ENCODE data around the gene SLC19A1. TPM values are rescaled to one million over a fixed set of nuclear protein-coding genes. Genes with fewer than 3 reads are reported as not detected.

Gene SLC19A1
- total RNA-seq, 2 donors from 2014 or later: 23.3 to 110 TPM

GRCh38 chr21:45497846-45498645 lies 44.2 kb downstream of the SLC19A1 start:
- H3K36me3 Mint-ChIP-seq: no peaks in the 10 kb centered on the region
- no peak overlapping the region for H3K27ac Mint-ChIP-seq

DNA sequence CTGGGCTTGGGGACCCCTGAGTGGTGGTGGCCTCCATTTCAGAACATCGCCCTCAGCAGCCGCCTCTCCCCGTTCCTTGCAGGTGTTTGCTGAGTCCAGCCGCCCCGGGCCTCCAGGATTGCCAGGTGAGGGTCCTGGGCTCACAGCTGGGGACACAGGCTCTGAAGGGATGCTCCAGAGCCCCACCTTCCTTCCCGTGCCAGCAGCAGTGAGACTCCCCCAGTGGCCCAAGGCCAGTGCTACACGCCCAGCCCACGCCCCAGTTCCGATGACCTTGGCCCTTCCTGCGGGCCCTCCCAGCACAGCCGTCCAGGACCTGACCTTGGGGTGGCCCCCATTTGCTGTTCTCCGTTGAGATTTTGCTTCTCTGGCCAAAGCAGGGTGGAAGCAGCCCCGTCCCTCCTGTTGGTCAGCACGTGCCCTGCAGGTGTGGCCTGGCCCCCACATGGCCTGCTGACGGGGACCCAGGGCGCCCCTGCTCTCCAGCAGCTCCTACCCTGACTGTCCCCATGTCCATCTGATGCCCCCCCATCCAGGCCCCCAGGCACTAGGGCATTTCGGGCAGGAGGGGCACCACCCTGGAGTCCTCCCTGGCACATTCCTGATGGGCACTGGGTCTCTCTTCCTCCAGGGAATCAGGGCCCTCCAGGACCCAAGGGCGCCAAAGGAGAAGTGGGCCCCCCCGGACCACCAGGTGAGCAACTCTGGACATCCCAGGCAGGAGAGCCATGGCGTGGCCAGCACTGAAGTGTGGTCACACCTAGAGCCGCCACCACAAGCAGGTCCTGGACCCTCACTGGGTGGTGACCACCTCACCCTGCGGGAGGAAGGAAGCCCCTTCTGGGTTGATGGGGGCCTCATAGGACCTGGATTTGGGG lies 45.0 kb downstream of the SLC19A1 start:
- Mint-ChIP-seq H3K4me1 (ENCODE audit: low read depth in 2 of 2) (peaks cover 8 to 10% of the 10 kb centered on the region in 2 donors), H3K36me3 (no peaks in the 10 kb centered on the region), H3K27ac (no peak overlapping the region), H3K4me3 (no peak overlapping the region), H3K9me3 (peaks cover 2% of the 10 kb centered on the region), H3K27me3 (no peaks in the 10 kb centered on the region)
- ATAC-seq: no peak
- DNase-seq (ENCODE audit: low spot score): peak; percentile 58

More at GRCh38 chr21:45497846-45498645, 44.2 kb downstream of the SLC19A1 start:
- peaks cover 8 to 10% of the 10 kb centered on the region in 2 donors for H3K4me1 Mint-ChIP-seq (ENCODE audit: low read depth in 2 of 2)
- ATAC-seq (no peak), DNase-seq (ENCODE audit: low spot score) (peak; percentile 59)
- no peak overlapping the region for H3K4me3 Mint-ChIP-seq
- H3K9me3 Mint-ChIP-seq: peaks cover 2% of the 10 kb centered on the region
- no peaks in the 10 kb centered on the region for H3K27me3 Mint-ChIP-seq

DNA sequence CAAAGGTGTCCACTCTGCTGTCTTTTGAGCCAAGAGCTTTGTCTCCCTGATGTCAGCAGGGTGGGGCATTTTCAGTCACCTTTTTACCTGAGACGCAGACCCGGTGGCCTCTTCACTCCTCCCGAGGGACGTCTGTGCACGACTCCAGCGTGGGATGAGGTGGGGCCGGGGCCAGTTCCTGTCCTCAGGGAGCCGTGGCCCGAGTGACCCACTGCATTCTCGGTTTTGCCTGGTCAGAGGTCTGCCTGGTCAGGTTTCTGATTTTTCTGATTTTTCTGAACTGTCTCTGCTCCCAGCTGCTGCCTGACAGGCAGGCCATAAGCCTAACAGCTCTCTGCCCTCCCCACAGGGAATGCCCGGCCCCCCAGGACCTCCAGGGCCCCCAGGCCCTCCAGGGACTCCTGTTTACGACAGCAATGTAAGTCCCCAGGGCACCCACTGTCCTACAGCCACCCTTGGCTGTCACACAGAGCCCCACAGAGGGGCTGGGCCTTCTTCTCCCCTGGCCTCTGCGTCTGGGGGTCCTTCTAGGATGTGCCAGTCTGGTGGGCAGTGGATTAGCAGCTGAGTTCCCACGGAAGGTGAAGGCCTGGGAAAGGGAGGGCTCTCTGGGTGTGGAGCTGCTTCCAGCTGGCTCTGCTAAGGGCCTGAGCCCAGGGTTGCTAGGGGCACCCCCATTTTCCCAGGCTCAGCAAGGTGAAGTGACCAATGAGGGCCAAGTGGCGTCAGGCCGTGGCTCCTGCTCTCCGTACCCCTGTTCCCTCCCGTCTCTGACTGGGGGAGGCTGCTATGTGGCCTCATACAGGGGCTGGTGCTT lies 45.9 kb downstream of the SLC19A1 start:
- Mint-ChIP-seq H3K36me3 (no peaks in the 10 kb centered on the region), H3K27ac (no peak overlapping the region), H3K9me3 (peaks cover 2% of the 10 kb centered on the region), H3K4me1 (ENCODE audit: low read depth in 2 of 2) (peaks cover 8 to 10% of the 10 kb centered on the region in 2 donors), H3K4me3 (no peak overlapping the region), H3K27me3 (no peaks in the 10 kb centered on the region)
- DNase-seq (ENCODE audit: low spot score) (peak; percentile 44), ATAC-seq (no peak)

- ATAC-seq: no peak
- no peaks in the 10 kb centered on the region for H3K36me3 Mint-ChIP-seq
- H3K4me3 Mint-ChIP-seq: no peak overlapping the region
- H3K27ac Mint-ChIP-seq: no peak overlapping the region
- peaks cover 2% of the 10 kb centered on the region for H3K9me3 Mint-ChIP-seq
- H3K4me1 Mint-ChIP-seq (ENCODE audit: low read depth in 2 of 2): peaks cover 7 to 9% of the 10 kb centered on the region in 2 donors
- DNase-seq (ENCODE audit: low spot score): peak; percentile 55
- H3K27me3 Mint-ChIP-seq: no peaks in the 10 kb centered on the region
These were observed 47.2 kb downstream of the SLC19A1 start for GRCh38 chr21:45494851-45495680.

DNA sequence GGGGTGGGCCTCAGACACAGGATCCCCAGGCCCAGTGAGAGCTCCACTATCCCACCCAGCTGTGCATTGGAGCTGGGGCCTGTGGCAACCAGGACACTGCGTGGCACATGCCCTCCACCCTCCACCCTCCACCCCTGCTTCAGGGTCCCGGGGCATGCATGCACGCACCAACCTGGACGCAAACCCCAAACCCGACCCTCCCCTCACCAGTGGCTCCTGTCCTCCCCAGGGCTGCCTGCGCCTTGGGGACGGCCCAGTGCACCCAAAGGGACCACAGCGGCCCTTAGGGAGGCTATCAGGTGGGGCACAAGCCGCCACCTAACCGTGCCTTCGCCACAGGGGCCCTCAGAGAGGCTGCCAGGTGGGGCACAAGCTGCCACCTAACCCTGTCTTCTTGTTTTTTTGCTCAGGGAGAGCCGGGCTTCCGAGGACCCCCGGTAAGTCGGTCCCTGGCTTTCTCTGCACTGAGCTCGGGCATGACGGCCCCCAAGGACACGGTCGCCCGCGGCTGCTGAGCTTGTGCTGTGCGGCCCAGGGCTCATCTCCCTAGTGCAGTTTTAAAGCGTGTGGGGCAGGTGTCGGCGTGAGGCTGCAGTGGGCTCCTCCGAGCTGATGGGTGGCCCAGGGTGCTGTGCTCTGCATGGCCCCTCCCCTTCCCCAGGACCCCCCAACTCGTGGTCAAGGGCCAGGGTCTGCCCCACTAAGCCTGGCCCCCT lies 47.9 kb downstream of the SLC19A1 start:
- DNase-seq (ENCODE audit: low spot score): no peak
- no peaks in the 10 kb centered on the region for H3K36me3 Mint-ChIP-seq
- no peaks in the 10 kb centered on the region for H3K9me3 Mint-ChIP-seq
- no peak overlapping the region for H3K27ac Mint-ChIP-seq
- no peak for ATAC-seq
- peaks cover 0 to 2% of the 10 kb centered on the region in 2 donors for H3K4me1 Mint-ChIP-seq (ENCODE audit: low read depth in 2 of 2)
- no peak overlapping the region for H3K4me3 Mint-ChIP-seq
- H3K27me3 Mint-ChIP-seq: no peaks in the 10 kb centered on the region

DNA sequence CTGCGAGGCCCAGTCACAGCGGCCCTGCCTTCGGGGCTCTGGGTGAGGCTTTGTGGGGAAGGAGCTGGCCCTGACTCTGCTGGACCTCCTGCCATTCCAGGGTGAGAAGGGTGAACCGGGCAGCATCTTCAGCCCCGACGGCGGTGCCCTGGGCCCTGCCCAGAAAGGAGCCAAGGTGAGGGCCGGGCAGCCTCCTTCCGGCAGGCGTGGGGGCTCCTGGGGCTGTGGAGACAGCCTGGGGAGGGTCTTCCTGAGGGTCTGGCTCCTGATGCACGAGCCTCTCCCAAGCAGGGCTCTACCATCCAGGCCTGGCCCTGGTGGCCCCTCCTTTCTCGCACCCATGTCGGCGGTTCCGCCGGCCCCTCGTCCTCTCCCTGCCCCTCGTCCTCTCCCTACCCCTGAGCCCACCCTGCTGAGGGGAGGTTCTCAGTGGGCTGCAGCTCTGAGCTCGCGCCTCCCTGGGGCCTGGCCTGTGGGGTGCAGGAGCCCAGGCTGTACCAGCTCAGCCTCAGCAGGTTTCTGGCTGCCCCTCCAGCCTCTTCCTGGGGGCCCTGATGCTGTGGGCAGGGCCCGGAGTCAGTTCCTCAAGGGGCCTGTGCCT lies 48.7 kb downstream of the SLC19A1 start:
- no peak overlapping the region for H3K27ac Mint-ChIP-seq
- no peak for DNase-seq (ENCODE audit: low spot score)
- H3K4me1 Mint-ChIP-seq (ENCODE audit: low read depth in 2 of 2): no peaks in the 10 kb centered on the region
- H3K36me3 Mint-ChIP-seq: no peaks in the 10 kb centered on the region
- no peak for ATAC-seq
- no peak overlapping the region for H3K4me3 Mint-ChIP-seq
- no peaks in the 10 kb centered on the region for H3K9me3 Mint-ChIP-seq
- H3K27me3 Mint-ChIP-seq: no peaks in the 10 kb centered on the region

DNA sequence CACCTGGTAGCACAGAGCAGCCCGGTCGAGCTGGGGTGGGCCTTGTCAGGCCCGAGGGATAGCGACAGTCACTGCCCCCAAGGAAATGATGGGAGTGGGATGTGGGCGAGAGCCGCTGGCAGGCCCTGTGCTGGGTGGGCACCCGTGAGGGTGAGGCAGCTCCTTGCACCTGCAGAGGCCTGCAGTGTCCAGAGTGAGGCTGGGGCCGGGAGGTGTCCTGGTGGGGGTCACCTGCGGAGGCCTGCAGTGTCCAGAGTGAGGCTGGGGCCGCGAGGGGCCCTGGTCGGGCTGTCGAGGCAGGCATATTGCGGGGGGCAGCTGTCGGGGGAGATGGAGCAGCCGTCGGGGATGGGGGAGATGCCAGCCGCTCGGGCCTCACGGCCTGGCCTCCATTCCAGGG lies 49.5 kb downstream of the SLC19A1 start:
- Mint-ChIP-seq H3K9me3 (no peaks in the 10 kb centered on the region), H3K27me3 (no peaks in the 10 kb centered on the region), H3K36me3 (no peaks in the 10 kb centered on the region), H3K4me1 (ENCODE audit: low read depth in 2 of 2) (no peaks in the 10 kb centered on the region), H3K27ac (no peak overlapping the region), H3K4me3 (no peak overlapping the region)
- no peak for ATAC-seq
- no peak for DNase-seq (ENCODE audit: low spot score)

DNA sequence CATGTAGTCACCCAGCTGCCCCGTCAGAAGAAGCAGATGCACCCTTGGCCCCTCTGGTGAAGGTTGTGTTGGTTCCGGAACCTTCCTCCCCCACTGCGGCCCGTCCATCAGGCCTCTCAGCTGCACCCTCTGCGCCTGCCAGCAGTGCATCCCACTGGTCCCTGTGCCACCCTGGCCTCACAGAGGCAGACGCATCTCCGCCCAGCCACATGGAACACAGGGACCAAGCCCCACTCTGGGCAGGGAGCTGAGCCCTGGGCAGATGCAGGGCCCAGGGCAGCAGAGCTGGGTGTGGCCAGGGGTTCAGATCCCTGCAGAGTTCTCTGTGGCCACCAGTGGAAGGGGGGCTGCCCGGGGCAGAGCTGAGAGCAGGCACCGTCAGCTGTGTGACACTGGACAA lies 50.6 kb downstream of the SLC19A1 start:
- no peaks in the 10 kb centered on the region for H3K4me1 Mint-ChIP-seq (ENCODE audit: low read depth in 2 of 2)
- no peak overlapping the region for H3K27ac Mint-ChIP-seq
- DNase-seq (ENCODE audit: low spot score) (no peak), ATAC-seq (no peak)
- no peaks in the 10 kb centered on the region for H3K27me3 Mint-ChIP-seq
- H3K4me3 Mint-ChIP-seq: no peak overlapping the region
- no peaks in the 10 kb centered on the region for H3K36me3 Mint-ChIP-seq
- no peaks in the 10 kb centered on the region for H3K9me3 Mint-ChIP-seq

- no peak overlapping the region for H3K27ac Mint-ChIP-seq
- H3K4me3 Mint-ChIP-seq: no peak overlapping the region
- H3K36me3 Mint-ChIP-seq: no peaks in the 10 kb centered on the region
- H3K9me3 Mint-ChIP-seq: no peaks in the 10 kb centered on the region
- ATAC-seq (no peak), DNase-seq (ENCODE audit: low spot score) (no peak)
- no peaks in the 10 kb centered on the region for H3K27me3 Mint-ChIP-seq
- H3K4me1 Mint-ChIP-seq (ENCODE audit: low read depth in 2 of 2): no peaks in the 10 kb centered on the region
These were observed 51.2 kb downstream of the SLC19A1 start for GRCh38 chr21:45491056-45491455.

DNA sequence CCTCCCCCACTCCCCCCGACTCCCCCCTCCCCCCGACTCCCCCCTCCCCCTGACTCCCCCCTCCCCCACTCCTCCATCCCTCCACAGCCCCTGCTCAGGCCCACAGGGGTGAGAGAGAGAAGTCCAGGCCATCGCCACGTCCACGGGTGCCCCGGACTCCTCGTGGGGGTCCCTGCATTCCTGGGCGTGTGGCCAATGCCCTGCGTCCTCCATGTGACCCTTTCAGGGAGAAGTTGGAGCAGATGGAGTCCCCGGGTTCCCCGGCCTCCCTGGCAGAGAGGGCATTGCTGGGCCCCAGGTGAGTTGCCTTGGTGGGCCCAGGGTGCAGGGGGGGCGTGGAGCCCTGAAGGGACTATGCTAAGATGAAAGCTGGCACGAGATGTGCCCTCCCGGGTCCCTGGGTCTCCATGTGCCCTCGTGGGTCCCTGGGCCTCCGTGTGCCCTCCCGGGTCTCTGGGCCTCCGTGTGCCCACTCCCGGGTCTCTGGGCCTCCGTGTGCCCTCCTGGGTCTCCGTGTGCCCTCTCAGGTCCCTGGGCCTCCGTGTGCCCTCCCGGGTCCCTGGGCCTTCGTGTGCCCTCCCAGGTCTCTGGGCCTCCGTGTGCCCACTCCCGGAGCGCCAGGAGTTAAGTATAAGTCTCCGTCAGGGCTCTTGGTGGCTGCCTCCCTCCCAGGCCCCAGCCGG lies 52.0 kb downstream of the SLC19A1 start:
- no peak for DNase-seq (ENCODE audit: low spot score)
- Mint-ChIP-seq H3K27ac (no peak overlapping the region), H3K36me3 (no peaks in the 10 kb centered on the region), H3K27me3 (no peaks in the 10 kb centered on the region), H3K4me1 (ENCODE audit: low read depth in 2 of 2) (no peaks in the 10 kb centered on the region), H3K4me3 (no peak overlapping the region), H3K9me3 (no peaks in the 10 kb centered on the region)
- no peak for ATAC-seq

DNA sequence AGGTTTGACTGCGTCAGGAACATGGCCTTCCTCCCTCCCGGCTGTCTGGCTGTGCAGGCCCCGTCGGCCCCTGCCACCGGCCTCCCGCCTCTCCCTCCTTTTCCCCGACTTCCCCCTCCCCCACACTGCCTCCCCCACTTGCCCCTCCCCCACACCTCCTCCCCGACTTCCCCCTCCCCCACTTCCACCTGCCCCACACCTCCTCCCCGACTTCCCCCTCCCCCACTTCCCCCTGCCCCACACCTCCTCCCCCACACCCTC lies 52.6 kb downstream of the SLC19A1 start:
- ATAC-seq (no peak), DNase-seq (ENCODE audit: low spot score) (no peak)
- no peaks in the 10 kb centered on the region for H3K9me3 Mint-ChIP-seq
- no peak overlapping the region for H3K27ac Mint-ChIP-seq
- H3K27me3 Mint-ChIP-seq: no peaks in the 10 kb centered on the region
- H3K4me1 Mint-ChIP-seq (ENCODE audit: low read depth in 2 of 2): no peaks in the 10 kb centered on the region
- H3K4me3 Mint-ChIP-seq: no peak overlapping the region
- no peaks in the 10 kb centered on the region for H3K36me3 Mint-ChIP-seq

All from natural killer cell treated with Interleukin-12 subunit alpha and Interleukin-12 subunit beta and Interleukin-15 and Interleukin-18, amount 100 ng/mL, for 72 hours (primary cell).